Mucosa of descending colon (tissue), 3 donors: ENCODE data around the gene PPP2R2D. TPM values are rescaled to one million over a fixed set of nuclear protein-coding genes. Genes with fewer than 3 reads are reported as not detected.

Source experiments
- ATAC-seq: fragments of 200-7000 bp; cut with Tn5 transposase; one replicate; pipeline ENCODE4 v1.9.1; 2020; ENCODE audit warnings: mild to moderate bottlenecking, moderate library complexity
- DNase-seq, 3 donors: peaks; one replicate each; pipeline ENCODE4 v3.0.0-alpha.2; 2020
- H3K36me3 ChIP-seq: fragments of 200-600 bp; one replicate; pipeline ENCODE4 v1.8.0; 2021; ENCODE audit warnings: low read depth, mild to moderate bottlenecking
- H3K4me1 ChIP-seq: fragments of 200-600 bp; one replicate; pipeline ENCODE4 v1.8.0; 2021; ENCODE audit warnings: low read depth, mild to moderate bottlenecking
- H3K4me3 ChIP-seq: fragments of 200-600 bp; one replicate; pipeline ENCODE4 v1.8.0; 2021; ENCODE audit warnings: mild to moderate bottlenecking
- H3K9me3 ChIP-seq: fragments of 200-600 bp; one replicate; pipeline ENCODE4 v1.8.0; 2021; ENCODE audit warnings: mild to moderate bottlenecking
- intact Hi-C, 2 donors: fragments of 100-400 bp; cut with DNase I in 1 of 2; cut with micrococcal nuclease in 1 of 2; formaldehyde crosslinking; loops; one replicate each; pipeline versions ENCODE4 v1.11.0 to v1.11.1; 2022; cut with DNase I, micrococcal nuclease
- total RNA-seq, 3 donors: library from RNA; stranded (reverse); fragmentation: NEBNext Ultra II Directional in 2 of 3; extraction: Animal tissue kit (Norgen Biotek cat#: 25700) in 2 of 3; gene quantifications; one replicate each; pipeline versions ENCODE4 v1.2.1 to v1.2.4, GENCODE V29; 2021 to 2023
- TF ChIP-seq, protein P1 (sequence below): fragments of 200-600 bp; IDR thresholded peaks from one replicate; pipeline ENCODE4 v1.8.0; 2022; ENCODE audit warnings: antibody characterized with exemption, mild to moderate bottlenecking
- donor health status: DM: no; HTN: no; CAD: no; lungs with moderate emphysema.
- donor health status: DM: no; HTN: no; CAD: no.
- donor health status: DM: no; HTN: yes; CAD: no.

Gene PPP2R2D
- total RNA-seq, 3 donors from 2014 or later, result 27.8 to 34.4 (median 33.9) TPM

DNA sequence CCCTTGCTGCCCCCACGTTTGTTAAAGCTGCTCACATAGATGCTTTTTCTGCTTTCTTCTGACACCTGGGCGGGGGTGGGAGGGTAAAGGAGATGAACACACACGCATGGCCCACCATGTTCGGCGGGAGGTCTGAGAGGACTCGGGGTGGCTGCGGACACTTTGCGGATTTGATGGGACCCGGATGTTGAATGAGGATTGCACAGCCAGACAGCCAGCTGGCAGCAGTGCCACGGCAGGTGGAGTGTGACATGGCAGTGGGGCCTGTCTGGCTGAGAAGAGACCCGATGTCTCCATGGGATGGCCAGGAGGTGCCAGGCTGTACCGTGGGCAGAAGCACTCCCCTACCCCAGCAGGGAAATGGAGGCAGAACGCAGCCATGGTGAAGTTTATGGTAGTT, 31.2 kb downstream of the PPP2R2D start:
- intact Hi-C loops, result no loop called here
- no peak for ATAC-seq
- Histone ChIP-seq H3K9me3 (no peaks in the 10 kb centered on the region), H3K4me3 (no peak overlapping the region), H3K4me1 (peaks cover 17% of the 10 kb centered on the region), H3K36me3 (no peaks in the 10 kb centered on the region)
- no peak for DNase-seq
- TF ChIP-seq, protein P1, sequence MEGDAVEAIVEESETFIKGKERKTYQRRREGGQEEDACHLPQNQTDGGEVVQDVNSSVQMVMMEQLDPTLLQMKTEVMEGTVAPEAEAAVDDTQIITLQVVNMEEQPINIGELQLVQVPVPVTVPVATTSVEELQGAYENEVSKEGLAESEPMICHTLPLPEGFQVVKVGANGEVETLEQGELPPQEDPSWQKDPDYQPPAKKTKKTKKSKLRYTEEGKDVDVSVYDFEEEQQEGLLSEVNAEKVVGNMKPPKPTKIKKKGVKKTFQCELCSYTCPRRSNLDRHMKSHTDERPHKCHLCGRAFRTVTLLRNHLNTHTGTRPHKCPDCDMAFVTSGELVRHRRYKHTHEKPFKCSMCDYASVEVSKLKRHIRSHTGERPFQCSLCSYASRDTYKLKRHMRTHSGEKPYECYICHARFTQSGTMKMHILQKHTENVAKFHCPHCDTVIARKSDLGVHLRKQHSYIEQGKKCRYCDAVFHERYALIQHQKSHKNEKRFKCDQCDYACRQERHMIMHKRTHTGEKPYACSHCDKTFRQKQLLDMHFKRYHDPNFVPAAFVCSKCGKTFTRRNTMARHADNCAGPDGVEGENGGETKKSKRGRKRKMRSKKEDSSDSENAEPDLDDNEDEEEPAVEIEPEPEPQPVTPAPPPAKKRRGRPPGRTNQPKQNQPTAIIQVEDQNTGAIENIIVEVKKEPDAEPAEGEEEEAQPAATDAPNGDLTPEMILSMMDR, result no peak

DNA sequence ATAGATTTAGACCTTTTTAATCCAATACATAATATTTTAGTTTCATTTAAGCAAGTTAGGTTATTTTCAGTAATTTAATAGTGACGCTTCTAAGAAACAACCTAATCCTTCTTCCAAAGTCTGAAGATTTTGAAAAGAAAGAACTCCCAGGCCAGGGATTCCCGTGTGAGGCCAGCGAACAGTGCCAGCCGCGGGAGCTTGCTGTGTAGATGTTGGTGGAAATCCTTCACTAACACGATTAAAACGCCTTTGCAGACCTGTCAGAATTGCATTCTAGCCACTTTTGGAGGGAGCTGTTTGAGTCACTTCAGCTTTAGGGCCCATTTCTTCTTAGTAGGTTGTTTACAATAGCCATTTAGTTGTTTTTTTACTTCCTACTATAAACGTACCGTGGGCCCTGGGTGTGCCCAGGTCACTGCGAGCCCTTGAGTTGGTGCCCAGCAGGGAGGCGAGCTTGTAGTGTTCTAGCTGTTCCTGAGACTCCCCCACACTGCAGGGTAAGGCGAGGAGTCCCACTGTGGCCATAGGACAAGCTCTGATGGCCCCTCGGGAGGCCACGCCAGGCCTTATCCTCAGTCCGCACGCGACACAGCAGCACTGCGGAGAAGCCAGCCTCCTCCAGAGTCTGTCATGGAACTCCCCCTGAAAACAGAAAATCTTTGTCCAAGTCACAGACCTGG, 32.3 kb downstream of the PPP2R2D start:
- Histone ChIP-seq H3K36me3 (no peaks in the 10 kb centered on the region), H3K4me3 (no peak overlapping the region), H3K4me1 (peaks cover 14% of the 10 kb centered on the region), H3K9me3 (no peaks in the 10 kb centered on the region)
- ATAC-seq (peak; percentile 86), DNase-seq (peak in 2 of 3 donors; percentile 41 to 49)
- TF ChIP-seq, protein P1, result no peak
- intact Hi-C loops, result no loop called here

DNA sequence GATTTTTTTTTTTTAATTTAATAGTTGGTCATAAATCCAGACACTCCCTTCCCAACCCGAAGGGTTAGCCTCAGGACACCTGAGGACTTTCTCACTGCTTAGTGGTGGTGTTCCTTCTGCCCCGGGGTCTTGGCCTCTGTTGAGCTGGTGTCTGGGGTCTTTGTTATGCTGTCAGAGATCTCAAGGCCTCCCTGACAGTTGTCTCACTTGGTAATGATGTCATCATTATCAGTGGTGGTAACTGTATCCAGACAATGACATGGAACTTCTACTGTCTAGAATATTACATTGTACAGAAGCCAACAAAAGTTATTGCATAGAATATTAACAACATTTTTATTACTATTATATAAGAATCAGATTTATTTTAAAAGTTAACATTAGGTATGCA, 32.9 kb downstream of the PPP2R2D start:
- peak; percentile 38 for ATAC-seq
- Histone ChIP-seq H3K4me1 (peaks cover 10% of the 10 kb centered on the region), H3K36me3 (no peaks in the 10 kb centered on the region), H3K9me3 (no peaks in the 10 kb centered on the region), H3K4me3 (no peak overlapping the region)
- intact Hi-C loops, result no loop called here
- no peak for DNase-seq
- TF ChIP-seq, protein P1, result no peak

DNA sequence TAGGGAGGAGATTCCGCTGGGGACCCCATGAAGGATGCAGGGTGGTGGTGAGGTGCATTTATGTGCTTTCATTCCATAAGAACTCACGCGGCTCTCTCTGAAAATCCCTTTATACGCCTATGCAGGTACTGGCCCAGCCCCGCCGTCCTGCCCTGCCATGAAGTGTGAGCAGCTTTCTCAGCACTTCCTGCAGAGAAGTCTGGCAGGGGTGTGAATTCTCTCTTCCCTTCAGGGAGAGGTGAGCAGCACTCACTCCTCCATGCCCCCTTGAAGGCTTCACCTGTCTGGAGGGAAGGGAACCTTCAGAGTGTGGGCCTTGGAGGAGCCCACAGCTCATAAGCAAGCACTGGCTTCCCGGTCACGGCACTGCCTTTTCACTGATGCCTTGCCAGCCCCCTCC, 34.0 kb downstream of the PPP2R2D start:
- ATAC-seq, result no peak
- H3K36me3 ChIP-seq, result no peaks in the 10 kb centered on the region
- no peaks in the 10 kb centered on the region for H3K9me3 ChIP-seq
- TF ChIP-seq, protein P1, result no peak
- H3K4me1 ChIP-seq, result peaks cover 10% of the 10 kb centered on the region
- intact Hi-C loops, result no loop called here
- H3K4me3 ChIP-seq, result no peak overlapping the region
- DNase-seq, result no peak

DNA sequence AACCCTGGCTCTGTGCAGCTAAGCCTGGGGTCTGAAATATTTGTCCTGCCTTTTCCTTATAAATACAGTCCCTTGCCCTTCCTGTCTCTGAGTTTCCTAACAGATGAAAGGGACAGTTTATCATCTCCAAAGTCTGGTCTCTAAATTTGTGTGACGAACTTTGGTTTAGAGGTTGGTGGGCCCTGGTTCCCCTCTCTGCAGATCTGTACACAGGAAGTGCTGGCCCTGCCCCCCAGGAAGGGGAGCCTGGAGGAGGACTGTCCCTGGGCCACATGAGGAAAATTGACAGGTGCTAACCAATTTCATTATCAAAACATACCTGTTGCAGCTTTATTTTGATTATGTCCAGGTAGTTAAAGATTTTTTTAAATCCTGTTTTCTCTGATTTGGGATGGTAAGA, 34.5 kb downstream of the PPP2R2D start:
- no peak overlapping the region for H3K4me3 ChIP-seq
- DNase-seq (no peak), ATAC-seq (no peak)
- intact Hi-C loops, result no loop called here
- no peaks in the 10 kb centered on the region for H3K36me3 ChIP-seq
- H3K9me3 ChIP-seq, result no peaks in the 10 kb centered on the region
- TF ChIP-seq, protein P1, result no peak
- H3K4me1 ChIP-seq, result peaks cover 10% of the 10 kb centered on the region

DNA sequence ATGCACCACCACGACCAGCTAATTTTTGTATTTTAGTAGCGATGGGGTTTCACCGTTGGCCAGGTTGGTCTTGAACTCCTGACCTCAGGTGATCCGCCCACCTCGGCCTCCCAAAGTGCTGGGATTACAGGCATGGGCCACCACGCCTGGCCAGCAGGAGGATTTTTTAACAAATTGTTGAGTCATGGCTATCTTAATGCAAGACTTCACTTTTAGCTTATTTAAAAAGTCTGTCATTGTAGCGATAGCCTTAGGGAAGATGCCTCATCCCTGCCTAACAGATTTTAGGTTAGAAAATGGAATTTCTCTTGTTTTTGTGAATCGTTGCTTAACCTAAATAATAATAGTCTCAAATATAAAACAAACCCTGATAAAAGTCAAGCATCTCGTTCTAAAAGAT, 35.5 kb downstream of the PPP2R2D start:
- TF ChIP-seq, protein P1, result no peak
- H3K4me3 ChIP-seq, result no peak overlapping the region
- peaks cover 10% of the 10 kb centered on the region for H3K4me1 ChIP-seq
- H3K9me3 ChIP-seq, result no peaks in the 10 kb centered on the region
- ATAC-seq (no peak), DNase-seq (no peak)
- intact Hi-C loops, result no loop called here
- no peaks in the 10 kb centered on the region for H3K36me3 ChIP-seq
